ENCODE data around the gene LSAMP.

Gene LSAMP

DNA sequence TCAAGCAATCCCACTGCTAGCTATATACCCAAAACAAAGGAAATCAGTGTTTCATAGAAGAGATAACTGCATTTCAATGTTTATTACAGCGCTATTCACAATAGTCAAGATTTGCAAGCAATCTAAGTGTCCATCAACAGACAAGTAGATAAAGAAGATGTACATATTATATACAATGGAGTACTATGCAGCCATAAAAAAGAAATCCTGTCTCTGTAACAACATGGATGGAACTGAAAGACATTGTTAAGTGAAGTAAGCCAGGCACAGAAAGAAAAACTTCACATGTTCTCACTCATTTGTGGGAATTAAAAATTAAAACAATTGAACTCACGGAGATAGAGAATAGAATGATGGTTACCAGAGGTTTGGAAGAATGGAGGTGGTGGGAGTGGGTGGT, 89.2 kb downstream of the LSAMP start:
- TF ChIP-seq, protein P1, sequence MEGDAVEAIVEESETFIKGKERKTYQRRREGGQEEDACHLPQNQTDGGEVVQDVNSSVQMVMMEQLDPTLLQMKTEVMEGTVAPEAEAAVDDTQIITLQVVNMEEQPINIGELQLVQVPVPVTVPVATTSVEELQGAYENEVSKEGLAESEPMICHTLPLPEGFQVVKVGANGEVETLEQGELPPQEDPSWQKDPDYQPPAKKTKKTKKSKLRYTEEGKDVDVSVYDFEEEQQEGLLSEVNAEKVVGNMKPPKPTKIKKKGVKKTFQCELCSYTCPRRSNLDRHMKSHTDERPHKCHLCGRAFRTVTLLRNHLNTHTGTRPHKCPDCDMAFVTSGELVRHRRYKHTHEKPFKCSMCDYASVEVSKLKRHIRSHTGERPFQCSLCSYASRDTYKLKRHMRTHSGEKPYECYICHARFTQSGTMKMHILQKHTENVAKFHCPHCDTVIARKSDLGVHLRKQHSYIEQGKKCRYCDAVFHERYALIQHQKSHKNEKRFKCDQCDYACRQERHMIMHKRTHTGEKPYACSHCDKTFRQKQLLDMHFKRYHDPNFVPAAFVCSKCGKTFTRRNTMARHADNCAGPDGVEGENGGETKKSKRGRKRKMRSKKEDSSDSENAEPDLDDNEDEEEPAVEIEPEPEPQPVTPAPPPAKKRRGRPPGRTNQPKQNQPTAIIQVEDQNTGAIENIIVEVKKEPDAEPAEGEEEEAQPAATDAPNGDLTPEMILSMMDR (IDR thresholded peaks at IDR 0.05; ENCODE audit: extremely low read depth, missing control alignments): no peak
- no peak for DNase-seq (ENCODE audit: low spot score)

DNA sequence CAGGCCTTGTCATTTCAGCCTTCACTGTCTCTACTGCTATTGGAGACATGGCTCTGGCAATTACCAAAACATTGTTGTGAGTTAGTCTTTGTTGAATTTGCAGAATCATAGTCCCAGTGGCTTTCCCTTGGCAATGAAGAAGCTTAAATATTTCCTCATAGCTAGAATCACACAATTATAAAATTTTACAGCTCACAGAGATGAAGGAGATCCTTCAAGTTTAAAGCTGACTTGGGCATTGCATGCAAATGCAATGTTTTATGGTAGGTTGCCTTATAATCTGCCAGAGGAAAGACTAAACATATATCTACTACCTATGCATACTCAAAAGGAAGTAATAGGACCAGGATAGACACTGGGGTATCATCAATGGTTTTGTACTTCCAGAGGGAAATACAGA, 90.9 kb downstream of the LSAMP start:
- TF ChIP-seq, protein P1 (IDR thresholded peaks at IDR 0.05; ENCODE audit: extremely low read depth, missing control alignments): no peak
- DNase-seq (ENCODE audit: low spot score): no peak

DNA sequence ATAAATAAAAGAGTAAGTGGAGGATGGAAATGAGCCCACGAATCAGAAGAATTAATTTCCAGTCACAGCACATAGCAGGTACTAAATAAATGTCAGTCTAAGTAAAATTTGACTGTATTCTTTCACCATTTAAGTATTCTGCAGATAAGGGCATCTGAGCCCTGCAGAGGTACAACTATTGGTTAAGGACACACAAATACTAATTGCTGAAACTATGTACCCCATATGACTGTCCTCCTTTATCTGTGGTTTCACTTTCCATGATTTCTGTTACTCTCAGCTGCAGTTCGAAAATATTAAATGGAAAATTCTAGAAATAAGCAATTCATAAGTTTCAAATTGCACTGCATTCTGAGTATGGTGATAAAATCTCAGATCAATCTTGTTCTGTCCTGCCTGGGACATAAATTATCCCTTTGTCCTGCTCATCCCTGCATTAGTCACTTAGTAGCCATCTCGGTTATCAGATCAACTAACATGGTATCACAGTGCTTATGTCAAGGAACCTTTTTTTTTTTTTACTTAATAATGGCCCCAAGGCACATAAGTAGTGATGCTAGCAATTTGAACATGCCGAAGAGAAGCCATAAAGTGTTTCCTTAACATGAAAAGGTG, 95.1 kb downstream of the LSAMP start:
- TF ChIP-seq, protein P1 (IDR thresholded peaks at IDR 0.05; ENCODE audit: extremely low read depth, missing control alignments): no peak
- DNase-seq (ENCODE audit: low spot score): no peak

DNA sequence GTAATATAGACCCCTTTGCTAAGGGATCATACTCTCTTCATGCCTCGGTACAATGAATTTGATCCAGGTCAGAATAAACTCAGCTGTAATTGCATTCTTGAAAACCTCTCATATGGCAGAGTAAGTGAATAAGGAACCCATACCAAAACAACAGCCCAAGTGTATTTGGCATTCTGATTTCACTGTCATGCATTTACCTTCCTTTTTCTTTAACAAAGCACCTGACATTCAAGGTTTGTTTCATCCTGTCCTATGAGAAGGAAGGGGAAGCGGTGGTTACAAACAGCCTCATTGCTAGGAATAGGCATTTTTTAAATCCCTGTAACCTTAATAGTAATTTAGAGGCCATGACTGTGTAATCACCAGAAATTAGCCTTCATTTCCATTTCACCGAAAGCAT, 97.1 kb downstream of the LSAMP start:
- no peak for DNase-seq (ENCODE audit: low spot score)
- TF ChIP-seq, protein P1 (IDR thresholded peaks at IDR 0.05; ENCODE audit: extremely low read depth, missing control alignments): no peak

DNA sequence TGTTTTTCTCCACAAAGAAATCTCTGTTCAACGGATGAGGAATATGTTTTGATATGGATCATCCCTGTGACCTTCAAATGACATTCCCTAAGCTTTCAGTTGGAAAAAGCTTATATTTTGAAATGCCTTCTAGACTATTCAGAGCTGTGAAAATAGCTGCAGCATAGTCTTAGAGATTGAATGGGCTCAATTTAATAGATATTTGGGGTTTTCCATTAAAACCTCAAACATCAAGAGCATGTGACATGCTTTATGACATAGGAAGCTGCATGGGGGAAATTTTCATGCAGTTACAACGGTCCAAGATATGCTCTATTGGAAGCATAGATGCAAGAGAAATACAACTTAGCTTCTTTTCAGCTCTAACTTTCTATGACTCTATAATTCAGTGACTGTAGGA, 102.8 kb downstream of the LSAMP start:
- DNase-seq (ENCODE audit: low spot score): no peak

DNA sequence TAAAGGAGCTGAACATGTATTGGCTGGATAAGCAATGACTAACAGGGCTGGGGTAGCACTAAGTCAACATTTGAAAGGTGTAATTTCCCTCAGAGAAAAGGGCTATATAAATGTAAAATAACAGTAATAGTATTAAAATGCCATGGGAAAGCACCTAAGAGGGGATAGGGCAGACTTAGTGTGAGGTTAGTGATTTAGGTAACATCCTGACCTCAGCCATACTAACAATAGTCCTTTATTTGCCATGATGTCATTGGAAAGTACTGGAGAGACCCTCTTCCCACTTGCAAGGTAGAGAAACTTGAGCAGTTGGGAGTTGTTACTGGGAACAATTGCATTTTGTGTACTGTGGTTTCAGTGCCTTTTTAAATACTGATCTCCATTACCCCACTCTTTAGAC, 103.4 kb downstream of the LSAMP start:
- TF ChIP-seq, protein P1 (IDR thresholded peaks at IDR 0.05; ENCODE audit: extremely low read depth, missing control alignments): no peak

More for the DNA sequence above, 102.8 kb downstream of the LSAMP start:
- TF ChIP-seq, protein P1 (IDR thresholded peaks at IDR 0.05; ENCODE audit: extremely low read depth, missing control alignments): no peak

DNA sequence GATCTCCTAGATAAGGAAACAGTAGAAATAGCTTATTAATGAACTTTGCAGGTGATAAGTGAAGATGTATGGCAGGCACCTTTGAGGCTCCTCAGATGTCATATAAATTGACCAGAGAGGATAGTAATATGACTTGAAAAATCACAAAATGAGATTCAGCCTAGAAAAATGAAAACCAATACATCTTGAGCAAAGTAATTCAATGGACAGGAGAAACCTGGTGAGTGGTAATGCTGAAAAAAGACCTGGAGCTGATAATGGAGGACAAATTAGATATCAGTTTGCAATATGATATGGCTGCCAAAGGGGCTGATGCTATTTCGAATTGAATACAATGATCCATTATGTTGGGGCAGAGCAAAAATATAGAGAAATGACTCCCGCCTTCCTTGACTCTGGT, 103.9 kb downstream of the LSAMP start:
- TF ChIP-seq, protein P1 (IDR thresholded peaks at IDR 0.05; ENCODE audit: extremely low read depth, missing control alignments): no peak
- DNase-seq (ENCODE audit: low spot score): no peak

More for the DNA sequence above, 103.4 kb downstream of the LSAMP start:
- DNase-seq (ENCODE audit: low spot score): no peak

Data from GM20000 (cell line).